Activated CD8-positive, alpha-beta T cell treated with anti-CD3 and anti-CD28 coated beads for 36 hours (primary cell): ENCODE measurements around the gene RGS9. TPM values are rescaled to one million over a fixed set of nuclear protein-coding genes. Genes with fewer than 3 reads are reported as not detected.
A peak's percentile ranks its signal among the peaks of the same experiment; 100 is the strongest.

Experiments used
- ATAC-seq: fragments of 200-7000 bp; cut with Tn5 transposase; one replicate; pipeline ENCODE4 v1.10.0; 2021; ENCODE audit warnings: mild to moderate bottlenecking, moderate library complexity
- CTCF ChIA-PET: fragments of 350-600 bp; sonication (Branson Sonifier 250); formaldehyde crosslinking; loops from one replicate; lab custom pipeline; 2021; ENCODE audit warnings: antibody characterized with exemption; lab: Charles Lee
- POLR2A ChIA-PET: fragments of 350-600 bp; sonication (Branson Sonifier 250); formaldehyde crosslinking; loops from one replicate; lab custom pipeline; 2021; ENCODE audit warnings: antibody characterized with exemption; lab: Charles Lee
- DNase-seq: peaks from one replicate; pipeline ENCODE4 v3.0.0-alpha.2; 2020
- H3K27ac Mint-ChIP-seq: one replicate; pipeline ENCODE4 v1.8.0; 2021; ENCODE audit warnings: mild to moderate bottlenecking, mixed read lengths
- H3K27me3 Mint-ChIP-seq: one replicate; pipeline ENCODE4 v1.8.0; 2021; ENCODE audit warnings: mixed read lengths
- H3K36me3 Mint-ChIP-seq: one replicate; pipeline ENCODE4 v1.8.0; 2021; ENCODE audit warnings: low read depth, mixed read lengths
- H3K4me1 Mint-ChIP-seq: one replicate; pipeline ENCODE4 v1.8.0; 2021; ENCODE audit warnings: low read depth, mixed read lengths
- H3K4me3 Mint-ChIP-seq: one replicate; pipeline ENCODE4 v1.8.0; 2021; ENCODE audit warnings: mild to moderate bottlenecking, moderate library complexity, mixed read lengths
- H3K9me3 Mint-ChIP-seq: one replicate; pipeline ENCODE4 v1.8.0; 2021; ENCODE audit warnings: mixed read lengths
- CTCF ChIP-seq: fragments of 200-600 bp; IDR thresholded peaks from one replicate; pipeline ENCODE4 v1.8.0; 2022; ENCODE audit warnings: antibody characterized with exemption, mild to moderate bottlenecking
- intact Hi-C: fragments of 100-400 bp; cut with micrococcal nuclease; formaldehyde crosslinking; loops from one replicate; pipeline ENCODE4 v1.10.0; 2022
- total RNA-seq, 2 experiments: library from RNA; stranded (reverse); gene quantifications; one replicate each; pipeline ENCODE4 v1.2.3, GENCODE V29; 2021

RGS9 gene
- total RNA-seq, 2 experiments from 2014 or later: 1.3 to 1.9 TPM

- peak overlapping the region; percentile 14 for H3K27ac Mint-ChIP-seq
- H3K9me3 Mint-ChIP-seq: peaks cover 7% of the 10 kb centered on the region
- H3K27me3 Mint-ChIP-seq: peaks cover 2% of the 10 kb centered on the region
- no peak for TF ChIP-seq CTCF
- ATAC-seq: peak; percentile 79
- intact Hi-C loops: no loop called here
- ChIA-PET CTCF (interaction anchor here (1.3 to 1.8 kb wide), 3 partner anchors 30 to 295 kb away, joined by 3 to 11 read pairs (median 3); no protein-coding TSS in a partner anchor), POLR2A (interaction anchor here (1.1 kb wide), 1 partner anchor 33 kb away, joined by 3 read pairs; no protein-coding TSS in a partner anchor)
- no peaks in the 10 kb centered on the region for H3K36me3 Mint-ChIP-seq
- no peak overlapping the region for H3K4me3 Mint-ChIP-seq
- no peak for DNase-seq
- peaks cover 19% of the 10 kb centered on the region for H3K4me1 Mint-ChIP-seq
These were observed 124.8 kb downstream of the RGS9 start for GRCh38 chr17:65261682-65262636.

- Mint-ChIP-seq H3K4me1 (peaks cover 19% of the 10 kb centered on the region), H3K9me3 (peaks cover 7% of the 10 kb centered on the region), H3K27me3 (peaks cover 5% of the 10 kb centered on the region), H3K4me3 (no peak overlapping the region), H3K36me3 (no peaks in the 10 kb centered on the region), H3K27ac (no peak overlapping the region)
- DNase-seq (no peak), ATAC-seq (peak; percentile 30)
- POLR2A ChIA-PET: no interaction called here
- CTCF ChIA-PET: interaction anchor here (0.9 to 1.8 kb wide), 4 partner anchors 9 to 129 kb away, joined by 3 to 6 read pairs (median 3); no protein-coding TSS in a partner anchor
- intact Hi-C loops: no loop called here
- no peak for TF ChIP-seq CTCF
These were observed 128.1 kb downstream of the RGS9 start for GRCh38 chr17:65265276-65265675.

- Mint-ChIP-seq H3K4me3 (no peak overlapping the region), H3K36me3 (no peaks in the 10 kb centered on the region), H3K4me1 (peaks cover 10% of the 10 kb centered on the region), H3K9me3 (peaks cover 7% of the 10 kb centered on the region), H3K27me3 (peaks cover 5% of the 10 kb centered on the region), H3K27ac (no peak overlapping the region)
- POLR2A ChIA-PET: no interaction called here
- TF ChIP-seq CTCF: no peak
- CTCF ChIA-PET: interaction anchor here (0.7 to 2.5 kb wide), 4 partner anchors 18 to 39 kb away, joined by 3 to 10 read pairs (median 3); no protein-coding TSS in a partner anchor
- ATAC-seq: no peak
- intact Hi-C loops: no loop called here
- no peak for DNase-seq
These were observed 131.7 kb downstream of the RGS9 start for GRCh38 chr17:65268832-65269231.

- no peaks in the 10 kb centered on the region for H3K36me3 Mint-ChIP-seq
- H3K4me3 Mint-ChIP-seq: no peak overlapping the region
- H3K9me3 Mint-ChIP-seq: peaks cover 7% of the 10 kb centered on the region
- intact Hi-C loops: no loop called here
- no peak overlapping the region for H3K27ac Mint-ChIP-seq
- peaks cover 4% of the 10 kb centered on the region for H3K4me1 Mint-ChIP-seq
- ChIA-PET POLR2A (no interaction called here), CTCF (no interaction called here)
- ATAC-seq (no peak), DNase-seq (no peak)
- peaks cover 7% of the 10 kb centered on the region for H3K27me3 Mint-ChIP-seq
- no peak for TF ChIP-seq CTCF
These were observed 133.5 kb downstream of the RGS9 start for GRCh38 chr17:65270499-65271253.
